ENCODE measurements around the gene MTMR3.

DNA sequence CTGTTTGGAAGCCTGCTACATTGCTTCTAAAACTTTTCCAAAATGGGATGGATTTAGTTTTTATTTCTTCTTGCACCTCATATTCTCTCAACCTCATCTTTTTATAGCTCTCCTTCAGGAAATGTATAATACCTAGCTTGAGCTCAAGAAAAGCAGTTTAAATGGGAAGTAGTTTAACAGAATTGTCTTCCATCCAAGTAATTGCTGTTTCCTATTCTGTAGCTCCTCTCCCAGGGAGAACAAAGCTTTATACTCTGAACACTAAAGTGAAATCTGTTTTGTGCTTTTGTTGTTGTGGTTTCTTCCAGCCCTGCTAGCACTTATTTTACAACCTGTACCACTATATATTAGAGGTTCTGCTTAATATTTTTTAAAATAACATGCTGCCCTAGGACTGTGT is 114.1 kb downstream of the MTMR3 start:
- TF ChIP-seq ESRRA (IDR thresholded peaks at IDR 0.05; ENCODE audit: borderline replicate concordance, low read length) (no peak), CTCF (IDR thresholded peaks at IDR 0.05) (no peak), ZFP36 (IDR thresholded peaks at IDR 0.05; ENCODE audit: borderline replicate concordance, partially characterized antibody) (no peak), POLR2A (IDR thresholded peaks at IDR 0.05; ENCODE audit: low read length) (no peak), MAX (IDR thresholded peaks at IDR 0.05) (no peak), SREBF2 (IDR thresholded peaks at IDR 0.05) (no peak), MYC (IDR thresholded peaks at IDR 0.05; ENCODE audit: borderline replicate concordance, low read length) (no peak), EP300 (IDR thresholded peaks at IDR 0.05) (no peak), EHMT2 (IDR thresholded peaks at IDR 0.05; ENCODE audit: low read depth) (no peak), CHD2 (IDR thresholded peaks at IDR 0.05; ENCODE audit: low read length, partially characterized antibody) (no peak), HEYL (CRISPR knock-in tag; IDR thresholded peaks at IDR 0.05) (no peak), JUN (IDR thresholded peaks at IDR 0.05) (no peak), CEBPB (IDR thresholded peaks at IDR 0.05) (no peak)

All from A549 (cell line).